Measurements from ENCODE around the gene NOL6.
"Not testable (repeated sequence)": the region's sequence is repeated elsewhere in the genome, so short reads cannot be mapped to it uniquely, and the experiment has no call there.

Gene NOL6, protein sequence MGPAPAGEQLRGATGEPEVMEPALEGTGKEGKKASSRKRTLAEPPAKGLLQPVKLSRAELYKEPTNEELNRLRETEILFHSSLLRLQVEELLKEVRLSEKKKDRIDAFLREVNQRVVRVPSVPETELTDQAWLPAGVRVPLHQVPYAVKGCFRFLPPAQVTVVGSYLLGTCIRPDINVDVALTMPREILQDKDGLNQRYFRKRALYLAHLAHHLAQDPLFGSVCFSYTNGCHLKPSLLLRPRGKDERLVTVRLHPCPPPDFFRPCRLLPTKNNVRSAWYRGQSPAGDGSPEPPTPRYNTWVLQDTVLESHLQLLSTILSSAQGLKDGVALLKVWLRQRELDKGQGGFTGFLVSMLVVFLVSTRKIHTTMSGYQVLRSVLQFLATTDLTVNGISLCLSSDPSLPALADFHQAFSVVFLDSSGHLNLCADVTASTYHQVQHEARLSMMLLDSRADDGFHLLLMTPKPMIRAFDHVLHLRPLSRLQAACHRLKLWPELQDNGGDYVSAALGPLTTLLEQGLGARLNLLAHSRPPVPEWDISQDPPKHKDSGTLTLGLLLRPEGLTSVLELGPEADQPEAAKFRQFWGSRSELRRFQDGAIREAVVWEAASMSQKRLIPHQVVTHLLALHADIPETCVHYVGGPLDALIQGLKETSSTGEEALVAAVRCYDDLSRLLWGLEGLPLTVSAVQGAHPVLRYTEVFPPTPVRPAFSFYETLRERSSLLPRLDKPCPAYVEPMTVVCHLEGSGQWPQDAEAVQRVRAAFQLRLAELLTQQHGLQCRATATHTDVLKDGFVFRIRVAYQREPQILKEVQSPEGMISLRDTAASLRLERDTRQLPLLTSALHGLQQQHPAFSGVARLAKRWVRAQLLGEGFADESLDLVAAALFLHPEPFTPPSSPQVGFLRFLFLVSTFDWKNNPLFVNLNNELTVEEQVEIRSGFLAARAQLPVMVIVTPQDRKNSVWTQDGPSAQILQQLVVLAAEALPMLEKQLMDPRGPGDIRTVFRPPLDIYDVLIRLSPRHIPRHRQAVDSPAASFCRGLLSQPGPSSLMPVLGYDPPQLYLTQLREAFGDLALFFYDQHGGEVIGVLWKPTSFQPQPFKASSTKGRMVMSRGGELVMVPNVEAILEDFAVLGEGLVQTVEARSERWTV

DNA sequence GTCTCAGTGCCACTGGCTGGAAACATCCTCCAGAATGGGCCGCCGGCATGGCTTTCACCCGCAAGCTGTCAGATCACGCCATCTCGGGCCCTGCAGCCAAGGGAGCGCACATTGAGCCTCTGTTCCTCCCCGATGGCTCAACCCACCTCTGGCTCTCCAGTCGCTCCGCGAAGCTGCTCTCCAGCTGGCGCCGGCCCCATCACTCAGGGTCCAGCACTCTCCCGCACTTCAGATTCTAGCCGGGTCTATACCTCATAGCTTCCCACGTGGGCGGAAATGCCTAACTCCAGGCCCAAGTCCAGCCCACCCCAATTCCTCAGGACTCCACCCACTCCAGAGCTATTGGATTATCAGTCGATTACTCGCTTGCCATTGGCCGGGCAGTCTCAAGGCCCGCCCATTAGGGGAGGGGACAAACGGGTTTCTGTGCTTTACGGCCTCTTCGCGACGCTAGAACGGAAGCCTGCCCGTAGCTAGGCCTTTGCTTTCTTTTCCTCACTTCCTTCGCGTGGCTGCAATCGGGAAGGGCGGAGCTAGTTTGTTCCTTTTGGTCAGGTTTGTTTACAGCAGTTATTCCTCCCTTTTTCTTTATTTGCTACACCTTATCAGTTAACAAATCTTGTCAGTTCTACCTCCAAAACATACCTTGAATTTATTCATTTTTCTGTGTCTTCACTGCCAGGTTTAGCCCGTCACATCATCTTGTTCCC, at the start of gene NOL6:
NOL6 (minus strand) TSS at position 282 of the 710 bp plus-strand sequence; CDS start at position 200, 82 bp downstream.
- DNase-seq, result peak; percentile 99

GRCh38 chr9:33521861-33522260, 48.1 kb upstream of the NOL6 start:
- DNase-seq, result not testable (repeated sequence)

DNA sequence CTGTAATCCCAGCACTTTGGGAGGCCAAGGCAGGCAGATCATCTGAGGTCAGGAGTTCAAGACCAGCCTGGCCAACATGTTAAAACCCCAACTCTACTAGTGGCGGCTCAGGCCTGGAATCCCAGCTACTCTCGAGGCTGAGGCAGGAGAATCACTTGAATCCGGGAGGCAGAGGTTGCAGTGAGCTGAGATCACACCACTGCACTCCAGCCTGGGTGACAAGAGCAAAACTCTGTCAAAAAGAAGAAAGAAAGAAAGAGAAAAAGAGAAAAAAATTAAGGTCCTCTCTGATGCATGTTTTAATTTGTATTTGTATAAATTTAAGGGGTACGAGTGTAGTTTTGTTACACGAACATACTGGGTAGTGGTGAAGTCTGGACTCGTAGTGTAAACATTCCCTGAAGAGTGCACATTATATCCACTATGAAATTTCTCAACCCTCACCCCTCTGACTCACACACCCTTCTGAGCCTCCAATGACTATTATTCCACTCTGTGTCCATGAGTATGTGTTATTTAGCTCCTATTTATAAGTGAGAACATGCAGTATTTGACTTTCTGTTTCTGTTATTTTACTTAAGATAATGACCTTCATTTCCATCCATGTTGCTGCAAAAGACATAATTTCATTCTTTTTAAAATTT, 44.3 kb upstream of the NOL6 start:
- DNase-seq, result not testable (repeated sequence)

- no peak for DNase-seq
Observed at GRCh38 chr9:33517373-33517772, 43.6 kb upstream of the NOL6 start.

DNA sequence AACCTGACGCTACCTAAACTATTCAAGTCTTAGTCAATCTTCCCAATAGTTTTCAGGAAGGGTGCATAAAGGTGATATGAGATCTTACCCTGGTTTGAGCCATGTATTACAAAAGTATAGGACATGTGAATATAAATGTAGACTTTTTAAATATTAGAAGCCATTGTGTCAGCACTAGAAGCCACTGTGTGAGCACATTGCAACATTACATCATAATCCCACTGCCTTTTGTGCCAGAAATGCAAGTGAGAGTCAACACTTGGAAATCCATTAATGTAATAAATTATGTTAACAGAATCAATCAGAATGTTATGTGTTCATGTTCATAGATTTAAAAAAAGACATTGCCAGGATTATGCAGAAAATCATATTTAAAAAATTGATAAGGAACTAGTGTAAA, 42.7 kb upstream of the NOL6 start:
- not testable (repeated sequence) for DNase-seq

- peak; percentile 6 for DNase-seq
Observed at GRCh38 chr9:33515342-33515995, 41.7 kb upstream of the NOL6 start.

DNA sequence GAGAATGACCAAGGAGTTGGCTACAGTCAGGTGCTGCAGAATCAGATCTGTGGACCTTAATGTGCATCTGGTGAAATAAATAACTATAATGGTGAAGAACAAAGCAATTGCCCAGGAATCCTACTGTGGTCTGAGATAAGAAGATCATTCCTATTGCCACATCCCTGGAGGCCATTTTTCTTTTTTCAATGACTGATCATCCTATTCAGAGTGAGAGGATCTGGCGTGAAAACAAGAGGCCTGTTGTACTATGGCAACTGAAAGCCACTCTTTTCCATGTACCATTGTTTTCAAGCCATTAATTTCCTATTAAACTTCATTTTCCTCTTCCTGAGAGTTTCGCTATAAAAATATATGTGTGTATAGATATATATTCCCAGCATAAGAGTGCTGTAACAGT, 38.8 kb upstream of the NOL6 start:
- not testable (repeated sequence) for DNase-seq

- DNase-seq, result not testable (repeated sequence)
Observed at GRCh38 chr9:33511184-33511517, 37.4 kb upstream of the NOL6 start.

DNA sequence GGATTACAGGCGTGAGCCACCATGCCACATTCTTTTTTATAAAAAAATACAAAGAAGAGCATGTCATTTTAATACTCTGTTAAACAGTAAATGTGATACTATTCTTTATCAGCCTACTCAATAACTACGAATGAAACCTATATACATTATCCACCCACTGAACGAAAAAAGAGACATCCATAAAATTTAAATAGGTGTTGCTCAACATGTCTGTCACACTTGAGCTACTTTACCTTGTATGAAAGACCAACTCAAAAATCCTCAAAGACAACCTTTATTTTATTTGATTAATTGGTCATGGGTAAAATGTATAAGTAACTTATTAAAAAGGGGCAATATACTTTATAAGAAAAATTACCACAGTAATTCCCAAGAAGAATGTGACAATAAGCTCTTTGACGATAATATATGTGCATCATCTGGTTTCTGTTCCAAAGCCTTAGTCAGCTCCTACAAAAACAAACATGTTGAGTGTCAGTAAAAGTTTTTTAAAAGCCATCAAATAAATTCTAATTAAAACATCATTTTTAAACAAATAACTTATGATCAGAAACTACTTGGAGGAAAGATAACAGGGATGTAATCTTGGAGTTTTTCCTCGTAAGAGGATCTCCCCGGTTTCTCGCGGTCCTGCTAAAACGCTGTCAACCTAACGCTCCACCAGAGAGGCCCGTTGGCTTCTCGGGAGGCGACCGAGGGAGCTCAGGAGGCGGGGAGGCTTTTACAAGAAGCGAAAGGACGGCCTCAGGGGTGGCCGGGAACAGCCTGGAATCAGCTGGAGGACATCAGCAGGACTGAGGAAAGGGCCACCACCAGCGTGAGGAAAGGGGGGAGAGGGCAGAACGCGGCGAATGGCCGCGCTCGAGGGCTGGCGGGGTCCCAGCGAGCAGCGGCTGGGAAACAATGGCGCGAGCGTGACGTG, 36.8 kb upstream of the NOL6 start:
- DNase-seq, result peak; percentile 43

- DNase-seq, result no peak
Observed at GRCh38 chr9:33506626-33507370, 33.1 kb upstream of the NOL6 start.

- no peak for DNase-seq
Observed at GRCh38 chr9:33498387-33498786, 24.7 kb upstream of the NOL6 start.

GRCh38 chr9:33493819-33494218, 20.1 kb upstream of the NOL6 start:
- DNase-seq, result not testable (repeated sequence)

DNA sequence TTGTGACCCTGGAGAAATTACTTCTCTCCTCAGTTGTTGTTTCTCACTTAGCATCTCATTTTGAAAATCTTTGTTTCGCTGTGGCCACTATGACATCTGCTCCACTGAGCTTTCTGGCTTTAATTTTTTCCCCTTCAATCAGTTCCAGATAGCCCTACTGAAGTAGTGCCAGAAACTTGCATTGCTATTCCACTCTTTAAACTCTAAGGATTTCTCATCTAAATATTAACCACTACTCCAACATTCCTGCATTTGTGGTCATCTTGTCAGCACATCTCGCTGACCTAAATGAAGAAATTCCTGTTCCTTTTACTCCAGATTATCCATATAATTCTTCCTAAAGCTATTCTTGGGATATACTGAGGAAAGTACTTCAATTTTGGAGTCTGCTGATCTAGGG, 15.3 kb upstream of the NOL6 start:
- DNase-seq, result no peak

- not testable (repeated sequence) for DNase-seq
Observed at GRCh38 chr9:33485312-33485711, 11.6 kb upstream of the NOL6 start.

DNA sequence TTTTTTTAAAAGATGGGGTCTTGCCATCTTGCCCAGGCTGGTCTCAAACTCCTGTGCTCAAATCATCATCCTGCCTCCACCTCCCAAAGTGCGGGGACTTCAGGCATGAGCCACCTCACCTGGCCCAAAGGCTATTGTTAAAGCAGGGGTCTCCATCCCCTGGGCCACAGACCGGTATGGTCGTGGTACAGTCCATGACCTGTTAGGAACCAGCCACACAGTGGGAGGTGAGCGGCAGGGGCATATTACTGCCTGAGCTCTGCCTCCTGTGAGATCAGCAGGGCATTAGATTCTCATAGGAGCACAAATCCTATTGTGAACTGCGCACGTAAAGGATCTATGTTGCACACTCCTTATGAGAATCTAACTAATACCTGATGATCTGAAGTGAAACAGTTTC, 7.3 kb upstream of the NOL6 start:
- no peak for DNase-seq

- DNase-seq, result no peak
Observed at GRCh38 chr9:33480106-33480505, 6.4 kb upstream of the NOL6 start.

- DNase-seq, result no peak
Observed at GRCh38 chr9:33476503-33476902, 2.8 kb upstream of the NOL6 start.

DNA sequence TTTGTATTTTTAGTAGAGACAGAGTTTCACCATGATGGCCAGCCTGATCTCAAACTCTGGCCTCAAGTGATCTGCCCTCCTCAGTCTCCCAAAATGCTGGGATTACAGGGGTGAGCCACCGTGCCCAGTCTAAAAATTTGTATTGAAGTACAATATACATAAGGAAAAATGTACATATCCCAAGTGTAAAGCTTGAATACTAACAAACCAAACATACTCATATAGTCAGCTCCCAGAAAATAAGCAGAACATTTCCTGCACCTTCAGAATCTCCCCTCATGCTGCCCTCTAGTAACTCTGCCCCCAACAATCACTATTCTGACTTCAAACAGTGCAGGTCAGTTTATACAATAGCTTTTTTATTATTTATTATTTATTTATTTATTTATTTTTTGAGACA, 1.6 kb upstream of the NOL6 start:
- DNase-seq, result no peak

GRCh38 chr9:33472881-33473615, 676 bp downstream of the NOL6 start:
- no peak for DNase-seq
